GM19455 (cell line): Measurements from ENCODE around the gene CFAP90.
A peak's percentile ranks its signal among the peaks of the same experiment; 100 is the strongest.

ENCODE experiments used
- ATAC-seq: cut with Tn5 transposase; IDR thresholded peaks from one replicate; pipeline ENCODE4 v1.9.1; 2021; ENCODE audit not compliant: unreplicated experiment

The CFAP90 gene

GRCh38 chr5:7850395-7851239, at the start of gene CFAP90:
Gene CFAP90 (minus strand): TSS chr5:7851133. CDS start chr5:7851021, 112 bp downstream.
- no peak for ATAC-seq

- ATAC-seq, result no peak
Measured at GRCh38 chr5:7897014-7897600, 46.2 kb upstream of the CFAP90 start.

DNA sequence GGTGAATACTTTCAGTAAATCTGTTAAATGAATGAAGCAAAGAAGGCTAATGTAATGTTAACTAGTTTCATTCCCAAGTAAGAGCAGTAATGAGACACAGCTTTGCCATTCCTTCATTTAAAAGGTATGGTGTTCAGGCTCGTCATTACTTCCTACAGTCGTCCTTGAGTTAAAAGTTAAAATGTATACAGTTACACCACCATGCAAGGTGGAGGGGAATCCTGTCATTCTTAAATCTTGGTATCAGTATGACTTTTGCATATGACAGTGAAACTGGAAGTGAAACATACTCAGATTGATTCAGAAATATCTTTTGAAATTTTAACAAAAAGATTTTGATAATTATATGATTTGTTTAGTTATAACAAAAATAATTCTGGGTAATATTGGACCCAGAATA, 43.9 kb upstream of the CFAP90 start:
- peak; percentile 95 for ATAC-seq

DNA sequence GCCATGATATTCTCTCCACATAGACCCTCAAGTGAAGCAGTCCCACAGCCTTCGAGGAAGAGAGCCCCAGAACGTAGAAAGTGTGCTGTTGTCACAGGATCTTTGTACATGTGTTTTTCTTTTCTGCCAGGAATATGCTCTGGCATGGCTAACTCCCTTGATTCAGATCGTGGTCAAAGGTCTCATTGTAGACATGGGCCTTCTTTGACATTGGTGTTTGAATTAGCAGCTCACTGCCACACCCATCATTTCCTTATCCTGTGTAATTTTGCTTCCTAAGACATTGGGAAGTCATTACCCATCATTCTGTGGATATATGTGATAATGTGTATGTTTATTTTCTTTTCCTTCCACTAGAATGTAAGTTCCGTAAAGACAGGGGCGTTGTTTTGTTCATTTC, 43.5 kb upstream of the CFAP90 start:
- ATAC-seq, result no peak

DNA sequence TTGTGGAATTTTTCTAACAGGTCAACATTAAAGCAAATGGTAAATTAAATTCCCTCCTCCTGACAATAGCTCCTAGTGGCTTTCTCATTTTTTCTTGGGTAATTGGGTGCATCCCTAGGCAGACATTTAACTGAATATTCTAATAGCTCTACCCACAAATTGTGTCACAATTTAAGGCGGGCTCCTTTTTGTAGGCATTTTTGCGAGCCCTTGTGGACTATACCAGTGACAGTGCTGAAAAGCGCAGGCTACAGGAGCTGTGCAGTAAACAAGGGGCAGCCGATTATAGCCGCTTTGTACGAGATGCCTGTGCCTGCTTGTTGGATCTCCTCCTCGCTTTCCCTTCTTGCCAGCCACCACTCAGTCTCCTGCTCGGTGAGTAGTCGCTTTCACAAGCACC, 38.0 kb upstream of the CFAP90 start:
- ATAC-seq, result no peak

DNA sequence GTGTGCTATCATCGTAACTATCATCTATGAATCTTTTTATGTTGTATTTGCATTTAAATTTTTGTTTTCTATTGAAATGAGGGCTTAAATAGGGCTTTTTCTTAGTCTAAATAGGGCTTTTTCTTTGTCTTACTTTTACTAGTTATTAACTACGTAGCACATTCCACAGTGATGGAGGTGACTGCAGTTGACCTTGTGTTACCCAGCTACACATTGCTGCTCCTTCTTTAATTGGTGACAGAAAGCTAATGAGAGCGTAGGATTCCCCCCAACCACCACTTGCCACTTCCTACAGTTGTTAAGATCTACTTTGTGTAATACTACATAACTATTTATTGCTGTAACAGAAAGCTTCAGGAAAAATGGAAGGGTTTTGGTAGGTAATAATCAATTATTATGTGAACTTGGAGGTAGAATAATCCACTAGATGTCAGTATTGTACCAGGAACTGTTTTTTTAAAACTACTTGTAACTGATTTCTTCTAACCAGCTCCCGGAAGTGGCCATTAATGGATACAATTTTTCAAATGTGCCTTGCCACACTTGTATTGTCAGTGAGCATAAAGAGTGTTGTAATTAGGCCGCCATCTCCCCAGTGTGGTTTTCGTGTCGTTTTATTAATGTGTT, 36.0 kb upstream of the CFAP90 start:
- ATAC-seq, result no peak

DNA sequence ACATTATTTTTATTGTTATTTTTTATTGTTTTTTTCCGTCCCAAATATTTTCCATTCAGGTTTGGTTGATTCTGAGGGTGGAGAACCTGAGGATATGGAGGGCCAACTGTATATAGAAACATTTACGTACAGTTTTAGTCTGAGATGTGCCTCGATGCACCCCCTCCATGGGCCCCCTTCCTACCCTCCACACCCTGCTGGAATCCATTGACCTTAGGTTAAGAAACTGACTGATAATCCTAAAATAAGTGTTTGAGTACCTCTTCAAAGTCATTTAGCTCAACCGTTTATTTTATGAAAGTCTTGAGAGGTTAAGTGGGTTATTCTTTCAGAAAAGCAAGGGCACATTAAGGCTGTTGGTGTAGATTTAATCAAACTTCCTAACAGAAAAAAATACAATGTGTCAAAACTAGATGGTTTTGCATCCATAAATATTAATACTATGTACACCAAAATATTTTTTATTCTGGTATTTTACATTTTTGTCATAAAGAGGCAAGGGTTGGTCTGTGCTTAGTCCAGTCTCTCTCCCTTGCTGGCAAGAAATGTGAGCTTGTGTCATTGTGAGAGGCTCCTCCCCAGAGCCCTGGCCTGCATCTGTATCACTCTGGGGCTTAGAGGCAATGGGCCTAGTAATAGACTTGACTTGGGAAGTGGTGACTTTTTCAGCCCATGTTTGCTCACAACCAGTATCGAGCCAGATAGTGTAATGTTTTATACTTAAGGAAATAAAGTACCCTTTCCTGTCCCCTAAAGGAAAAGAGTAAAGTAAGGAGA, 33.7 kb upstream of the CFAP90 start:
- ATAC-seq, result no peak

DNA sequence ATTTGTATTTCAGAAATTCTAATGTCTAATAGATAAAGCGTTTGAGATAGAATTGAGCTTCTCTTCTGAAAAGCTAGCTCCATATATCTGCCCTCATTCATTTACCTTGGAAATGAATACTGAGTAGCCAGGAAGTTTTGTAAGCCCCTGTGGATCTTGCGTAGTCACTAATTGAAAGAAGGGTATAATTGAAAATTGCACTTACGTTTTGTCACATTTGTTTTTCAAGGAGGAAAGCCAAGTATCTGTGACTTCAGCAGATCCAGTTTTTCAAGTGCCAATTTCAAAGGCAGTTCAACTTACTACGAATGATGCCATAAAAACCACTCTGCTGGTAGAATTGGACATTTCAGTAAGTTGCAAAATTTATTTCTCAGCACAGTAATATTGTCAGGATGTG, 32.0 kb upstream of the CFAP90 start:
- ATAC-seq, result no peak

GRCh38 chr5:7881816-7882215, 30.9 kb upstream of the CFAP90 start:
- no peak for ATAC-seq

GRCh38 chr5:7881091-7881490, 30.2 kb upstream of the CFAP90 start:
- ATAC-seq, result no peak

- peak; percentile 92 for ATAC-seq
Measured at GRCh38 chr5:7878381-7878873, 27.5 kb upstream of the CFAP90 start.

GRCh38 chr5:7877851-7878250, 26.9 kb upstream of the CFAP90 start:
- ATAC-seq, result no peak

DNA sequence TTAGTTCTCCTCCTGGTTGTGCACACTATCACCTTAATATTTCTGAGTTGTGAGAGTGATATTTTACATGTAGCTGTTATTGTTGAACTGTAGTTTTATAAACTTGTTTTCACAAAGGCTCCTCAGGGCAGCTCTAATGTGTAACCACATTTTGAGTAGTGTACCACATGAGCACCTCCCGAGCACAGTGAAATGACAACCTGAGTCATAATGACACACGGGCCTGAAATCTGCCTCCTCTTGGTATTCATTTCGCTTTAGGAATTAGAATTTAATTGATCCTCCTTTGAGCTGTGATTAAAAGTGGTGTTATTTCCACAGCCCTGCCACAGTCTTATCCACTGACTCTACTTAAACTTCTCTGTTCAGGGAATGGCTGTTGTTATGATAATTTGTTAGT, 25.9 kb upstream of the CFAP90 start:
- ATAC-seq, result peak; percentile 54

GRCh38 chr5:7875151-7875550, 24.2 kb upstream of the CFAP90 start:
- no peak for ATAC-seq

DNA sequence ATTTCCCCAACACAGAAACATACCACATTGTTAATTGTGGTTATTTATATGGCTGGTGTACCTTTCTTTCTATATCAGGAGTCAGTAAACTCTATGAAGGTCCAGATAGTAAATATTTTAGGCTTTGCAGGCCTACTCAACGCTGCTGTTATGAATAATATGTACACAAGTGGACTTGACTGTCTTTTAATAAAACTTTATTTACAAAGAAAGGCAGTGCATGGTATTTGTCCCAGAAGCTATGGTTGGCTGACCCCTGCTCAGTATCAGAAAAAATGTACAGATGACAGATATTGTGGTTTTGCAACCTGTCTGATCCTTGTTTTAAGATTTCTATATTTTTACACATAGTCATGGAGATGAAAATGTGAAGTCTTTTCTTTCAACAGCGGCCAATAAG, 23.7 kb upstream of the CFAP90 start:
- ATAC-seq, result no peak

- no peak for ATAC-seq
Measured at GRCh38 chr5:7873216-7873615, 22.3 kb upstream of the CFAP90 start.

- no peak for ATAC-seq
Measured at GRCh38 chr5:7872517-7873130, 21.7 kb upstream of the CFAP90 start.

- peak; percentile 25 for ATAC-seq
Measured at GRCh38 chr5:7871653-7872052, 20.7 kb upstream of the CFAP90 start.

GRCh38 chr5:7869474-7870136, 18.7 kb upstream of the CFAP90 start:
- peak; percentile 25 for ATAC-seq

GRCh38 chr5:7868773-7869473, 18.0 kb upstream of the CFAP90 start, which contains the start of the genes FASTKD3 and MTRR:
Gene FASTKD3 (minus strand): TSS chr5:7869031. CDS start chr5:7868083, 948 bp downstream.
Gene MTRR (plus strand): TSS chr5:7869148. CDS start chr5:7870795, 1,647 bp downstream.
- peak; percentile 95 for ATAC-seq
